HepG2 (cell line): ENCODE measurements around the gene FCHO2. TPM values are rescaled to one million over a fixed set of nuclear protein-coding genes. Genes with fewer than 3 reads are reported as not detected.

Experiments
- ARID2 ChIP-seq: sonication (generic); formaldehyde crosslinking; IDR thresholded peaks from 2 replicates; pipeline ENCODE4 v1.8.1; 2022; ENCODE audit warnings: mild to moderate bottlenecking, missing genetic modification reagents, borderline replicate concordance
- ATRX ChIP-seq: sonication (generic); formaldehyde crosslinking; IDR thresholded peaks from 2 replicates; pipeline ENCODE4 v1.4.0; 2020; ENCODE audit warnings: missing genetic modification reagents, borderline replicate concordance
- CCAR2 ChIP-seq: fragments of 200-400 bp; formaldehyde crosslinking; optimal IDR thresholded peaks from 2 replicates; pipeline ENCODE3; 2018; ENCODE audit warnings: low read depth, mild to moderate bottlenecking, low read length, moderate library complexity
- EZH2 ChIP-seq: conservative IDR thresholded peaks from 2 replicates; pipeline ENCODE4 v1.6.1; 2012; ENCODE audit warnings: mild to moderate bottlenecking, low read depth, low read length, moderate library complexity
- GFI1 ChIP-seq: sonication (generic); formaldehyde crosslinking; IDR thresholded peaks from 2 replicates; pipeline ENCODE4 v1.5.0; 2020; ENCODE audit warnings: missing genetic modification reagents, mild to moderate bottlenecking, borderline replicate concordance
- GPN1 ChIP-seq: sonication (generic); formaldehyde crosslinking; IDR thresholded peaks from 2 replicates; pipeline ENCODE4 v1.5.1; 2020; ENCODE audit warnings: missing genetic modification reagents, borderline replicate concordance
- HNRNPLL ChIP-seq: fragments of 200-400 bp; formaldehyde crosslinking; IDR thresholded peaks from 2 replicates; pipeline ENCODE4 v1.6.1; 2017; ENCODE audit warnings: mild to moderate bottlenecking, low read depth, low read length; ENCODE audit not compliant: poor library complexity, severe bottlenecking
- IRF2 ChIP-seq: IDR thresholded peaks from 2 replicates; pipeline ENCODE4 v1.6.1; 2018; ENCODE audit warnings: missing genetic modification reagents, missing compliant biosample characterization
- JUN ChIP-seq: sonication (generic); formaldehyde crosslinking; IDR thresholded peaks from 2 replicates; pipeline ENCODE4 v1.4.0; 2020; ENCODE audit warnings: mild to moderate bottlenecking, missing genetic modification reagents
- MAFG ChIP-seq: sonication (generic); formaldehyde crosslinking; IDR thresholded peaks from 2 replicates; pipeline ENCODE4 v1.5.1; 2020; ENCODE audit warnings: mild to moderate bottlenecking, missing genetic modification reagents
- MAZ ChIP-seq, 2 experiments: sonication (generic) in 1 of 2; formaldehyde crosslinking in 1 of 2; IDR thresholded peaks; 2 replicates each; pipeline versions ENCODE4 v1.5.0 to v1.6.1; 2012 to 2020; ENCODE audit warnings: low read depth in 2 of 2, mild to moderate bottlenecking in 2 of 2, borderline replicate concordance in 1 of 2, improper control_type of control experiment in 1 of 2, low read length in 1 of 2, missing genetic modification reagents in 1 of 2, moderate library complexity in 1 of 2
- MED1 ChIP-seq: sonication (generic); formaldehyde crosslinking; IDR thresholded peaks from 2 replicates; pipeline ENCODE4 v1.4.0; 2020; ENCODE audit warnings: missing genetic modification reagents
- MED8 ChIP-seq: sonication (generic); formaldehyde crosslinking; IDR thresholded peaks from 2 replicates; pipeline ENCODE4 v1.8.1; 2023; ENCODE audit warnings: mild to moderate bottlenecking, missing genetic modification reagents; ENCODE audit not compliant: insufficient replicate concordance
- ONECUT2 ChIP-seq: sonication (generic); formaldehyde crosslinking; IDR thresholded peaks from 2 replicates; pipeline ENCODE4 v1.4.0; 2020; ENCODE audit warnings: missing genetic modification reagents
- SP5 ChIP-seq: IDR thresholded peaks from 2 replicates; pipeline ENCODE4 v1.6.1; 2016; ENCODE audit warnings: low read depth, borderline replicate concordance
- ZFX ChIP-seq: sonication (generic); formaldehyde crosslinking; IDR thresholded peaks from 2 replicates; pipeline ENCODE4 v1.4.0; 2020; ENCODE audit warnings: mild to moderate bottlenecking, low read depth, missing genetic modification reagents, moderate library complexity
- ZNF234 ChIP-seq: sonication (generic); formaldehyde crosslinking; conservative IDR thresholded peaks from 2 replicates; pipeline ENCODE4 v1.5.1; 2020; ENCODE audit warnings: mild to moderate bottlenecking, missing genetic modification reagents
- ZNF570 ChIP-seq: sonication (generic); formaldehyde crosslinking; IDR thresholded peaks from 2 replicates; pipeline ENCODE4 v1.4.0; 2020; ENCODE audit warnings: mild to moderate bottlenecking, missing genetic modification reagents, borderline replicate concordance
- ZNF720 ChIP-seq: sonication (generic); formaldehyde crosslinking; IDR thresholded peaks from 2 replicates; pipeline ENCODE4 v1.4.0; 2020; ENCODE audit warnings: missing genetic modification reagents
- polyA plus RNA-seq, 8 experiments: library from polyadenylated mRNA; depleted of rRNA in 3 of 8; stranded (reverse) in 7 of 8; unstranded in 1 of 8; fragments of >200 nt; fragmentation: Illumina TruSeq in 4 of 8; extraction: Trizol in 4 of 8; gene quantifications; 2 replicates each; pipeline versions ENCODE4 v1.2.1 to v1.2.3, GENCODE V29; 2011 to 2016; ENCODE audit warnings: low read depth in 4 of 8, missing spikeins in 1 of 8, mixed read lengths in 1 of 8; ENCODE audit not compliant: insufficient read depth in 1 of 8
- total RNA-seq, 5 experiments: library from RNA; depleted of rRNA; stranded (reverse); fragments of >200 nt; fragmentation: Illumina TruSeq; extraction: Trizol; gene quantifications; 2 replicates each; pipeline ENCODE4 v1.2.3, GENCODE V29; 2016; ENCODE audit warnings: low read depth in 1 of 5
- TF ChIP-seq, protein P1 (sequence below): sonication (generic); formaldehyde crosslinking; IDR thresholded peaks from 2 replicates; pipeline ENCODE4 v1.4.0; 2020; ENCODE audit warnings: missing genetic modification reagents
- TF ChIP-seq, protein P2 (sequence below): sonication (generic); formaldehyde crosslinking; IDR thresholded peaks from 2 replicates; pipeline ENCODE4 v1.5.1; 2020; ENCODE audit warnings: missing genetic modification reagents, mild to moderate bottlenecking, borderline replicate concordance
- TF ChIP-seq, protein P3 (sequence below): sonication (generic); formaldehyde crosslinking; IDR thresholded peaks from 2 replicates; pipeline ENCODE4 v1.5.0; 2020; ENCODE audit warnings: mild to moderate bottlenecking, missing genetic modification reagents

FCHO2 gene
- total and polyA plus RNA-seq, 2 of the 13 experiments (the other 11 are each of a cell fraction or from before 2014, with no cell fraction given): 11.6 to 17.3 TPM

DNA sequence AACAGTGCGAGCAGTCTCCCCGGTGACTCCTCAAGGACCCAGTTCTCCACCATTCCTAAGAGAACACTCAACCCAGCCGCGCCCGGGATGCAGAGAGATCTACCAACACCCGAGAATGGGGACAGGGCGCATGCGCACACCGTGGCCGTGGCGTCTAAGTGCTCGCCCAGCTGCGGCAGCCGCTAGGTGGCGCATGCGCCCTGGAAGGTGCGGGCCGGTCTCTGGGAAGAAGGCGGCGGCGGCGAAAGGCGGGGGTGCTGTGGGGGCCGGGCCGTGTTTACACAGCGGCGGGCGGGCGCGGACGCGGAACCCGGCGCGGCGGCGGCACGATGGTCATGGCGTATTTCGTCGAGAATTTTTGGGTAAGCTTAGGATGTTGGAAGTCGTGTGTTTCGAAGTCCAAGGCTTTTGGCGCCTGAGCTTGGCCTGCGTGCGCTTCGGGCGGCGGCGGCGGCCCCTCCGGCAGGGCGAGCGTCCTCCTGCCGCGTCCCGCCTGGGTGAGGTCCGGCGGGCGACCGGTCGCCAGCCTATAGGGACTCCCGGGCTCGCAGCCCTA, at the start of gene FCHO2 (continued):
- TF ChIP-seq, protein P1, sequence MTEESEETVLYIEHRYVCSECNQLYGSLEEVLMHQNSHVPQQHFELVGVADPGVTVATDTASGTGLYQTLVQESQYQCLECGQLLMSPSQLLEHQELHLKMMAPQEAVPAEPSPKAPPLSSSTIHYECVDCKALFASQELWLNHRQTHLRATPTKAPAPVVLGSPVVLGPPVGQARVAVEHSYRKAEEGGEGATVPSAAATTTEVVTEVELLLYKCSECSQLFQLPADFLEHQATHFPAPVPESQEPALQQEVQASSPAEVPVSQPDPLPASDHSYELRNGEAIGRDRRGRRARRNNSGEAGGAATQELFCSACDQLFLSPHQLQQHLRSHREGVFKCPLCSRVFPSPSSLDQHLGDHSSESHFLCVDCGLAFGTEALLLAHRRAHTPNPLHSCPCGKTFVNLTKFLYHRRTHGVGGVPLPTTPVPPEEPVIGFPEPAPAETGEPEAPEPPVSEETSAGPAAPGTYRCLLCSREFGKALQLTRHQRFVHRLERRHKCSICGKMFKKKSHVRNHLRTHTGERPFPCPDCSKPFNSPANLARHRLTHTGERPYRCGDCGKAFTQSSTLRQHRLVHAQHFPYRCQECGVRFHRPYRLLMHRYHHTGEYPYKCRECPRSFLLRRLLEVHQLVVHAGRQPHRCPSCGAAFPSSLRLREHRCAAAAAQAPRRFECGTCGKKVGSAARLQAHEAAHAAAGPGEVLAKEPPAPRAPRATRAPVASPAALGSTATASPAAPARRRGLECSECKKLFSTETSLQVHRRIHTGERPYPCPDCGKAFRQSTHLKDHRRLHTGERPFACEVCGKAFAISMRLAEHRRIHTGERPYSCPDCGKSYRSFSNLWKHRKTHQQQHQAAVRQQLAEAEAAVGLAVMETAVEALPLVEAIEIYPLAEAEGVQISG (CRISPR knock-in tag): peak; percentile 50; the same call in 1 of the 2 replicates
- TF ChIP-seq MAZ (IDR thresholded peaks at IDR 0.05; ENCODE audit: borderline replicate concordance, low read depth, low read length) (no peak), MAZ (CRISPR knock-in tag; IDR thresholded peaks at IDR 0.05; ENCODE audit: low read depth) (peak; percentile 57), MAFG (CRISPR knock-in tag) (no peak), ZNF570 (CRISPR knock-in tag) (no peak), ARID2 (CRISPR knock-in tag) (no peak), GPN1 (CRISPR knock-in tag) (peak; percentile 21; the same call in 1 of the 2 replicates), CCAR2 (no peak), HNRNPLL (peak; percentile 68), ATRX (CRISPR knock-in tag) (no peak), JUN (CRISPR knock-in tag) (no peak), ONECUT2 (CRISPR knock-in tag) (no peak), IRF2 (CRISPR knock-in tag) (peak; percentile 79; the same call in 1 of the 2 replicates), ZNF234 (no peak), ZNF720 (no peak), MED8 (CRISPR knock-in tag) (peak; percentile 11), EZH2 (no peak), ZFX (CRISPR knock-in tag) (peak; percentile 48), MED1 (CRISPR knock-in tag) (peak; percentile 56; the same call in 1 of the 2 replicates), SP5 (0 out of 2 replicates have a peak, but pooled peaks have one; percentile 35), GFI1 (peak; percentile 62; the same call in 1 of the 2 replicates)
- TF ChIP-seq, protein P2, sequence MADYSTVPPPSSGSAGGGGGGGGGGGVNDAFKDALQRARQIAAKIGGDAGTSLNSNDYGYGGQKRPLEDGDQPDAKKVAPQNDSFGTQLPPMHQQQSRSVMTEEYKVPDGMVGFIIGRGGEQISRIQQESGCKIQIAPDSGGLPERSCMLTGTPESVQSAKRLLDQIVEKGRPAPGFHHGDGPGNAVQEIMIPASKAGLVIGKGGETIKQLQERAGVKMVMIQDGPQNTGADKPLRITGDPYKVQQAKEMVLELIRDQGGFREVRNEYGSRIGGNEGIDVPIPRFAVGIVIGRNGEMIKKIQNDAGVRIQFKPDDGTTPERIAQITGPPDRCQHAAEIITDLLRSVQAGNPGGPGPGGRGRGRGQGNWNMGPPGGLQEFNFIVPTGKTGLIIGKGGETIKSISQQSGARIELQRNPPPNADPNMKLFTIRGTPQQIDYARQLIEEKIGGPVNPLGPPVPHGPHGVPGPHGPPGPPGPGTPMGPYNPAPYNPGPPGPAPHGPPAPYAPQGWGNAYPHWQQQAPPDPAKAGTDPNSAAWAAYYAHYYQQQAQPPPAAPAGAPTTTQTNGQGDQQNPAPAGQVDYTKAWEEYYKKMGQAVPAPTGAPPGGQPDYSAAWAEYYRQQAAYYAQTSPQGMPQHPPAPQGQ: no peak
- TF ChIP-seq, protein P3, sequence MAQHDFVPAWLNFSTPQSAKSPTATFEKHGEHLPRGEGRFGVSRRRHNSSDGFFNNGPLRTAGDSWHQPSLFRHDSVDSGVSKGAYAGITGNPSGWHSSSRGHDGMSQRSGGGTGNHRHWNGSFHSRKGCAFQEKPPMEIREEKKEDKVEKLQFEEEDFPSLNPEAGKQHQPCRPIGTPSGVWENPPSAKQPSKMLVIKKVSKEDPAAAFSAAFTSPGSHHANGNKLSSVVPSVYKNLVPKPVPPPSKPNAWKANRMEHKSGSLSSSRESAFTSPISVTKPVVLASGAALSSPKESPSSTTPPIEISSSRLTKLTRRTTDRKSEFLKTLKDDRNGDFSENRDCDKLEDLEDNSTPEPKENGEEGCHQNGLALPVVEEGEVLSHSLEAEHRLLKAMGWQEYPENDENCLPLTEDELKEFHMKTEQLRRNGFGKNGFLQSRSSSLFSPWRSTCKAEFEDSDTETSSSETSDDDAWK (CRISPR knock-in tag): no peak
